Naive thymus-derived CD4-positive, alpha-beta T cell (primary cell): ENCODE results near the gene PSEN1. TPM values are rescaled to one million over a fixed set of nuclear protein-coding genes. Genes with fewer than 3 reads are reported as not detected.
A peak's percentile ranks its signal among the peaks of the same experiment; 100 is the strongest.

ENCODE experiments used
- ATAC-seq: fragments of 150-1000 bp; cut with Tn5 transposase; 2 replicates; pipeline ENCODE4 v1.10.0; 2021; ENCODE audit warnings: mild to moderate bottlenecking, moderate library complexity
- CTCF ChIA-PET: fragments of 350-600 bp; sonication (Branson Sonifier 250); formaldehyde crosslinking; loops from one replicate; lab custom pipeline; 2021; ENCODE audit warnings: antibody characterized with exemption; lab: Charles Lee
- POLR2A ChIA-PET: fragments of 350-600 bp; sonication (Branson Sonifier 250); formaldehyde crosslinking; loops from one replicate; lab custom pipeline; 2021; ENCODE audit warnings: antibody characterized with exemption, inconsistent platforms; lab: Charles Lee
- DNase-seq, 9 donors: peaks; one replicate each; pipeline versions ENCODE4 v3.0.0 to v3.0.0-alpha.2; 2020 to 2022; ENCODE audit warnings: mixed read lengths in 1 of 9
- H3K27ac ChIP-seq: one replicate; pipeline ENCODE4 v1.7.0; 2013; ENCODE audit warnings: mild to moderate bottlenecking, low read depth, low read length, moderate library complexity
- H3K27me3 ChIP-seq, 2 donors: one replicate each; pipeline ENCODE4 v1.7.0; 2013; ENCODE audit warnings: low read length in 2 of 2, mild to moderate bottlenecking in 2 of 2, moderate library complexity in 2 of 2; ENCODE audit not compliant: control insufficient read depth in 2 of 2, insufficient read depth in 2 of 2
- H3K36me3 ChIP-seq, 3 experiments: 1 replicate in 2 of 3; 2 replicates in 1 of 3; pipeline ENCODE4 v1.7.0; 2013; ENCODE audit warnings: low read length in 3 of 3, mild to moderate bottlenecking in 3 of 3, moderate library complexity in 1 of 3; ENCODE audit not compliant: insufficient read depth in 3 of 3, control insufficient read depth in 2 of 3
- H3K4me1 ChIP-seq, 2 donors: one replicate each; pipeline ENCODE4 v1.7.0; 2013; ENCODE audit warnings: low read length in 2 of 2, mild to moderate bottlenecking in 2 of 2, moderate library complexity in 1 of 2; ENCODE audit not compliant: control insufficient read depth in 2 of 2, insufficient read depth in 2 of 2
- H3K4me3 ChIP-seq: 2 replicates; pipeline ENCODE4 v1.7.0; 2013; ENCODE audit warnings: mild to moderate bottlenecking, low read length
- H3K9me3 ChIP-seq, 3 experiments: 1 replicate in 2 of 3; 2 replicates in 1 of 3; pipeline ENCODE4 v1.7.0; 2013; ENCODE audit warnings: low read length in 3 of 3; ENCODE audit not compliant: control insufficient read depth in 2 of 3
- H3K27ac Mint-ChIP-seq, 9 donors: one replicate each; pipeline ENCODE4 v1.8.0; 2020 to 2022; ENCODE audit warnings: mixed read lengths in 9 of 9, mild to moderate bottlenecking in 8 of 9, moderate library complexity in 5 of 9, inconsistent platforms in 2 of 9
- H3K27me3 Mint-ChIP-seq, 5 donors: one replicate each; pipeline ENCODE4 v1.8.0; 2021 to 2022; ENCODE audit warnings: mixed read lengths in 5 of 5, mild to moderate bottlenecking in 1 of 5
- H3K36me3 Mint-ChIP-seq, 5 donors: one replicate each; pipeline ENCODE4 v1.8.0; 2020 to 2022; ENCODE audit warnings: mixed read lengths in 5 of 5, mild to moderate bottlenecking in 3 of 5, inconsistent platforms in 1 of 5
- H3K4me1 Mint-ChIP-seq, 7 donors: one replicate each; pipeline ENCODE4 v1.8.0; 2020 to 2022; ENCODE audit warnings: mixed read lengths in 7 of 7, mild to moderate bottlenecking in 3 of 7, inconsistent platforms in 1 of 7
- H3K4me3 Mint-ChIP-seq, 10 donors: one replicate each; pipeline ENCODE4 v1.8.0; 2020 to 2022; ENCODE audit warnings: mild to moderate bottlenecking in 10 of 10, mixed read lengths in 10 of 10, moderate library complexity in 6 of 10, inconsistent platforms in 2 of 10
- H3K9me3 Mint-ChIP-seq, 11 donors: one replicate each; pipeline ENCODE4 v1.8.0; 2020 to 2022; ENCODE audit warnings: mixed read lengths in 11 of 11, mild to moderate bottlenecking in 4 of 11, inconsistent platforms in 1 of 11, moderate library complexity in 1 of 11
- intact Hi-C, 2 donors: fragments of 100-400 bp; cut with micrococcal nuclease; formaldehyde crosslinking; loops; one replicate each; pipeline ENCODE4 v1.15.1; 2023
- polyA plus RNA-seq, 2 donors: library from polyadenylated mRNA; unstranded; fragments of 300-500 nt; fragmentation: Illumina TruSeq; gene quantifications; one replicate each; pipeline ENCODE4 v1.2.3, GENCODE V29; 2021
- total RNA-seq, 6 experiments: library from RNA in 5 of 6; stranded (reverse) in 5 of 6; gene quantifications; 1 replicate in 5 of 6; 2 replicates in 1 of 6; pipeline ENCODE4 v1.2.3 and lab custom pipeline; 2021 to 2026

The PSEN1 gene
- total and polyA plus RNA-seq, 7 experiments from 2014 or later = 23.7 to 55.8 (median 43.2) TPM

DNA sequence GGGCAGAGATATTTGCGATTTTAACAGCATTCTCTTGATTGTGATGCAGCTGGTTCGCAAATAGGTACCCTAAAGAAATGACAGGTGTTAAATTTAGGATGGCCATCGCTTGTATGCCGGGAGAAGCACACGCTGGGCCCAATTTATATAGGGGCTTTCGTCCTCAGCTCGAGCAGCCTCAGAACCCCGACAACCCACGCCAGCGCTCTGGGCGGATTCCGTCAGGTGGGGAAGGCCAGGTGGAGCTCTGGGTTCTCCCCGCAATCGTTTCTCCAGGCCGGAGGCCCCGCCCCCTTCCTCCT lies 271 bp upstream of the PSEN1 start:
- CTCF ChIA-PET = no interaction called here
- DNase-seq (no peak), ATAC-seq (no peak)
- intact Hi-C loops = loop anchor here (1.0 to 5.0 kb wide), 10 partner anchors 12 to 1357 kb away; partner anchors contain the start of genes DCAF4 (in 2 of the 2), NUMB (in 2 of the 2), RBM25 (in 2 of the 2) and ZFYVE1 (in 2 of the 2)
- H3K4me1 Mint-ChIP-seq = peaks cover 15 to 35% (median 33%) of the 10 kb centered on the region in 7 donors
- peaks cover 6 to 24% (median 14%) of the 10 kb centered on the region in 5 donors for H3K36me3 Mint-ChIP-seq
- H3K27me3 ChIP-seq = no peaks in the 10 kb centered on the region
- H3K4me3 ChIP-seq = peak overlapping the region; percentile 93
- peak overlapping the region; percentile 71 to 99 (median 96) for H3K27ac Mint-ChIP-seq
- peaks cover 0 to 5% (median 0%) of the 10 kb centered on the region in 3 experiments for H3K36me3 ChIP-seq
- H3K27ac ChIP-seq = peak overlapping the region; percentile 98
- POLR2A ChIA-PET = interaction anchor here (0.6 to 2.7 kb wide), 13 partner anchors 8 to 985 kb away, joined by 3 to 32 read pairs (median 4); partner anchors contain the start of genes NUMB, RBM25 and RIOX1
- H3K9me3 Mint-ChIP-seq = peaks cover 0 to 19% (median 8%) of the 10 kb centered on the region in 11 donors
- H3K4me3 Mint-ChIP-seq = peak overlapping the region; percentile 82 to 99 (median 91)
- no peaks in the 10 kb centered on the region for H3K9me3 ChIP-seq
- no peaks in the 10 kb centered on the region for H3K27me3 Mint-ChIP-seq
- peaks cover 7 to 16% of the 10 kb centered on the region in 2 donors for H3K4me1 ChIP-seq

- intact Hi-C loops = no loop called here
- peaks cover 0 to 5% (median 0%) of the 10 kb centered on the region in 3 experiments for H3K36me3 ChIP-seq
- H3K27ac Mint-ChIP-seq = peak overlapping the region in 6 of 9 donors; percentile 11 to 79 (median 60)
- POLR2A ChIA-PET = no interaction called here
- no peak overlapping the region for H3K27ac ChIP-seq
- no peak for DNase-seq
- no peak for ATAC-seq
- H3K4me1 Mint-ChIP-seq = peaks cover 35 to 58% (median 53%) of the 10 kb centered on the region in 7 donors
- no peak overlapping the region for H3K4me3 ChIP-seq
- peaks cover 0 to 3% (median 0%) of the 10 kb centered on the region in 11 donors for H3K9me3 Mint-ChIP-seq
- peaks cover 4 to 15% of the 10 kb centered on the region in 2 donors for H3K4me1 ChIP-seq
- no peaks in the 10 kb centered on the region for H3K27me3 Mint-ChIP-seq
- H3K36me3 Mint-ChIP-seq = peaks cover 4 to 13% (median 4%) of the 10 kb centered on the region in 5 donors
- H3K4me3 Mint-ChIP-seq = peak overlapping the region in 2 of 10 donors; percentile 24
- H3K27me3 ChIP-seq = no peaks in the 10 kb centered on the region
- CTCF ChIA-PET = interaction anchor here (0.6 kb wide), 1 partner anchor 964 kb away, joined by 3 read pairs; no protein-coding TSS in a partner anchor
- H3K9me3 ChIP-seq = no peaks in the 10 kb centered on the region
Measured at GRCh38 chr14:73140811-73141323, 4.6 kb downstream of the PSEN1 start.

- H3K36me3 ChIP-seq = no peaks in the 10 kb centered on the region
- peaks cover 0 to 12% of the 10 kb centered on the region in 2 donors for H3K4me1 ChIP-seq
- no peaks in the 10 kb centered on the region for H3K27me3 ChIP-seq
- ChIA-PET CTCF (no interaction called here), POLR2A (no interaction called here)
- Mint-ChIP-seq H3K27ac (peak overlapping the region in 7 of 9 donors; percentile 26 to 86 (median 48)), H3K4me3 (peak overlapping the region in 4 of 10 donors; percentile 16 to 46 (median 24)), H3K9me3 (no peaks in the 10 kb centered on the region), H3K27me3 (no peaks in the 10 kb centered on the region), H3K4me1 (peaks cover 34 to 58% (median 51%) of the 10 kb centered on the region in 7 donors), H3K36me3 (peaks cover 0 to 11% (median 4%) of the 10 kb centered on the region in 5 donors)
- H3K9me3 ChIP-seq = no peaks in the 10 kb centered on the region
- no peak overlapping the region for H3K27ac ChIP-seq
- no peak for ATAC-seq
- intact Hi-C loops = no loop called here
- no peak overlapping the region for H3K4me3 ChIP-seq
- no peak for DNase-seq
Measured at GRCh38 chr14:73142216-73142615, 5.9 kb downstream of the PSEN1 start.

DNA sequence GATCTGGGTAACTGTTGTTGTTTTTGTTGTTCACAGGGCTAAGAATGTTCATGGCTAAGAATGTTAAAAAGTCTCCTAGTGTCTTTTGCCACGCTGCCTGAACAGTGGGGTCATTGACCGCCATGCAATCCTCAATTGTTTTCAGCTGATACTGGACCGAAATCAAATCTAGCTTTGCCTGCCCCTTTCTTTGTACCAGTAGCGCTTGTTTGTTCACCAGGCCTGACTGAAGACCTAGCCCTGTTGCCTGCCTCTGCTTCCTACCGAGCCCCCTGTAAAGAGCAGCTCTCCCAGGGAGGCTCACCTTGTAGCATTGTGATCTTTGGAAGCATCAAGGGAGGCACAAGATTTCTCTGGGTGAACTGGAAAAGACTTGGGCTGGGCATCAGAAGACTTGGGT lies 6.7 kb downstream of the PSEN1 start:
- DNase-seq (no peak), ATAC-seq (no peak)
- ChIA-PET CTCF (no interaction called here), POLR2A (no interaction called here)
- H3K4me3 ChIP-seq = no peak overlapping the region
- H3K27me3 ChIP-seq = no peaks in the 10 kb centered on the region
- no peak overlapping the region for H3K27ac ChIP-seq
- no peaks in the 10 kb centered on the region for H3K9me3 ChIP-seq
- Mint-ChIP-seq H3K9me3 (no peaks in the 10 kb centered on the region), H3K4me3 (peak overlapping the region in 1 of 10 donors; percentile 19), H3K27ac (peak overlapping the region in 8 of 9 donors; percentile 3 to 86 (median 50)), H3K4me1 (peaks cover 28 to 52% (median 48%) of the 10 kb centered on the region in 7 donors), H3K36me3 (peaks cover 0 to 7% (median 6%) of the 10 kb centered on the region in 5 donors), H3K27me3 (no peaks in the 10 kb centered on the region)
- peaks cover 0 to 6% (median 0%) of the 10 kb centered on the region in 3 experiments for H3K36me3 ChIP-seq
- intact Hi-C loops = no loop called here
- H3K4me1 ChIP-seq = peaks cover 0 to 7% of the 10 kb centered on the region in 2 donors

GRCh38 chr14:73143617-73144016 lies 7.3 kb downstream of the PSEN1 start:
- Histone ChIP-seq H3K36me3 (peaks cover 0 to 12% (median 5%) of the 10 kb centered on the region in 3 experiments), H3K4me1 (peaks cover 0 to 7% of the 10 kb centered on the region in 2 donors), H3K27ac (no peak overlapping the region), H3K4me3 (no peak overlapping the region), H3K27me3 (no peaks in the 10 kb centered on the region), H3K9me3 (no peaks in the 10 kb centered on the region)
- no peaks in the 10 kb centered on the region for H3K9me3 Mint-ChIP-seq
- DNase-seq = no peak
- peaks cover 0 to 11% (median 7%) of the 10 kb centered on the region in 5 donors for H3K36me3 Mint-ChIP-seq
- intact Hi-C loops = no loop called here
- CTCF ChIA-PET = no interaction called here
- no peak for ATAC-seq
- peak overlapping the region in 1 of 10 donors; percentile 9 for H3K4me3 Mint-ChIP-seq
- POLR2A ChIA-PET = interaction anchor here (0.7 kb wide), 1 partner anchor 117 kb away, joined by 3 read pairs; the partner anchor contains the start of gene ZFYVE1
- H3K27ac Mint-ChIP-seq = peak overlapping the region in 7 of 9 donors; percentile 3 to 69 (median 16)
- peaks cover 28 to 52% (median 48%) of the 10 kb centered on the region in 7 donors for H3K4me1 Mint-ChIP-seq
- H3K27me3 Mint-ChIP-seq = no peaks in the 10 kb centered on the region

DNA sequence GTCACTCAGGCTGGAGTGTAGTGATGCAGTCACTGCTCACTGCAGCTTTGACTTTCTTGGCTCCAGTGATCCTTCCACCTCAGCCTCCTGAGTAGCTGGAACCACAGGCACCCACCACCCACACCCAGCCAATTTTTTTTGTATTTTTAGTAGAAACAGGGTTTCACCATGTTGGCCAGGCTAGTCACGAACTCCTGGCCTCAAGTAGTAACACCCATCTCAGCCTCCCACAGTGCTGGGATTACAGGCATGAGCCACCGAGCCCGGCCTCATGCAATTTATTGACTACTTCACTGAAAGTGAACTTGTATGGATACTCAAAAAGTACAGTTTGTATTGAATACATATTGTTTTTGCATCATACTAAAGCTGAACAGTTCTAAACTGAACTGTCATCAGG lies 9.1 kb downstream of the PSEN1 start:
- Histone ChIP-seq H3K27me3 (no peaks in the 10 kb centered on the region), H3K36me3 (peaks cover 0 to 26% (median 8%) of the 10 kb centered on the region in 3 experiments), H3K9me3 (no peaks in the 10 kb centered on the region), H3K27ac (no peak overlapping the region), H3K4me3 (no peak overlapping the region), H3K4me1 (peaks cover 0 to 7% of the 10 kb centered on the region in 2 donors)
- ChIA-PET CTCF (no interaction called here), POLR2A (no interaction called here)
- intact Hi-C loops = no loop called here
- DNase-seq (no peak), ATAC-seq (no peak)
- Mint-ChIP-seq H3K9me3 (no peaks in the 10 kb centered on the region), H3K36me3 (peaks cover 0 to 25% (median 10%) of the 10 kb centered on the region in 5 donors), H3K4me1 (peaks cover 28 to 46% (median 43%) of the 10 kb centered on the region in 7 donors), H3K27ac (peak overlapping the region in 2 of 9 donors; percentile 16 to 47), H3K27me3 (no peaks in the 10 kb centered on the region), H3K4me3 (no peak overlapping the region)
